Measurements from ENCODE around the gene GPC6. TPM values are rescaled to one million over a fixed set of nuclear protein-coding genes. Genes with fewer than 3 reads are reported as not detected.

The GPC6 gene
- total RNA-seq, 1 donor = 77.8 TPM

DNA sequence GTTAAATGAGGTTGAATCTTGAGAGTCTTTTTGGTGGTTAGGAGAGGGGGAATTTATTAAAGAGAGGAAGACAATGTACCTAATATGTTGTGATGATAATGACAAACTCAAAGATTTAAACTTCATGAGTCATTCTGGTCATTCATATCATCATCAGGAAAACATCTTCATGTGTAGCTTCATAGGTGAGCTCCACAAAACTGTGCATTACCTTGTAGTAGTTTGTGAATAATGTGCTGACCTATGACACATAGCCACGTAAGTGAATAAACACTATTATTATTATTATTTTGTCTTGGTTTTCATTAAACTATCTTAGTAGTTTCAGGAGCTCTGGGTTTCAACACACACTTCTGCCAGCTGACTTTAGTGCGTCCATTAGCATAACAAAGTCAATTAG lies 997 bp upstream of the GPC6 start:
- Histone ChIP-seq H3K27me3 (ENCODE audit: insufficient read depth, low read length) (no peaks in the 10 kb centered on the region), H3K79me2 (ENCODE audit: insufficient read depth, low read length) (peaks cover 21% of the 10 kb centered on the region), H3K36me3 (ENCODE audit: insufficient read depth, low read length) (no peaks in the 10 kb centered on the region), H3K27ac (ENCODE audit: low read depth, low read length) (peak overlapping the region; percentile 87), H4K20me1 (ENCODE audit: insufficient read depth, low read length) (no peaks in the 10 kb centered on the region), H2AFZ (ENCODE audit: low read length) (peak overlapping the region; percentile 71), H3K4me2 (ENCODE audit: insufficient read depth, low read length) (peak overlapping the region; percentile 84), H3K9me3 (ENCODE audit: low read depth, low read length) (no peaks in the 10 kb centered on the region), H3K4me1 (ENCODE audit: insufficient read depth, low read length) (peaks cover 30% of the 10 kb centered on the region), H3K4me3 (ENCODE audit: insufficient read depth, low read length) (no peak overlapping the region)
- DNase-seq (ENCODE audit: insufficient read length, low spot score, missing footprints) = peak; percentile 34
- TF ChIP-seq, protein P1, sequence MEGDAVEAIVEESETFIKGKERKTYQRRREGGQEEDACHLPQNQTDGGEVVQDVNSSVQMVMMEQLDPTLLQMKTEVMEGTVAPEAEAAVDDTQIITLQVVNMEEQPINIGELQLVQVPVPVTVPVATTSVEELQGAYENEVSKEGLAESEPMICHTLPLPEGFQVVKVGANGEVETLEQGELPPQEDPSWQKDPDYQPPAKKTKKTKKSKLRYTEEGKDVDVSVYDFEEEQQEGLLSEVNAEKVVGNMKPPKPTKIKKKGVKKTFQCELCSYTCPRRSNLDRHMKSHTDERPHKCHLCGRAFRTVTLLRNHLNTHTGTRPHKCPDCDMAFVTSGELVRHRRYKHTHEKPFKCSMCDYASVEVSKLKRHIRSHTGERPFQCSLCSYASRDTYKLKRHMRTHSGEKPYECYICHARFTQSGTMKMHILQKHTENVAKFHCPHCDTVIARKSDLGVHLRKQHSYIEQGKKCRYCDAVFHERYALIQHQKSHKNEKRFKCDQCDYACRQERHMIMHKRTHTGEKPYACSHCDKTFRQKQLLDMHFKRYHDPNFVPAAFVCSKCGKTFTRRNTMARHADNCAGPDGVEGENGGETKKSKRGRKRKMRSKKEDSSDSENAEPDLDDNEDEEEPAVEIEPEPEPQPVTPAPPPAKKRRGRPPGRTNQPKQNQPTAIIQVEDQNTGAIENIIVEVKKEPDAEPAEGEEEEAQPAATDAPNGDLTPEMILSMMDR (IDR thresholded peaks at IDR 0.05; ENCODE audit: extremely low read depth, low read depth, low read length) = no peak

DNA sequence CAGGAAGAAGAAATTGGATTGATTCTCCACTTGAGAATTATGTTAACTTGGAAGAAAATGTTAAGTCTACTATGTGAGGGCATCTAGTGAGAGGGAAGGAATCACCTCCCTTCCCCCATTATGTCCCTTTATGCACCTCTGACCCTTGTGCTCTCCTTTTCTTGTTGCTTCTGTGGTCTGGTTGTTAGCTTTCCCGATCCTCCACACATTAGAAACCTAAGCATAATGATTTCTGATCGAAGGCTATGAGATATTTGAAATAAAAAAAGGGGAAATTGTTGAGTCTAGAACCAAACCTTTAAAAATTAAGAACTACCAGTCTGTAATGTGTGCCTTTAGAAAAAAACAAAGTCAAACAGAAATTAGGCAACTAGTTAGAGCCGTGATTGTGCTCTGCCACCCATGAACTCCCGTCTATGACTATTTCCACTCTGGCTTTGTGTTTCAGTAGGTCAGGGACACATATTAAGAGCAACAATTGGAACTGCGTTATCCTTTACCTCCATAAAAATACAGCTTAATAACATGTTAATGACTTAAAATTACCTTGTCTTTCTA lies 463 bp upstream of the GPC6 start:
- no peaks in the 10 kb centered on the region for H3K27me3 ChIP-seq (ENCODE audit: insufficient read depth, low read length)
- peaks cover 25% of the 10 kb centered on the region for H3K79me2 ChIP-seq (ENCODE audit: insufficient read depth, low read length)
- H3K4me3 ChIP-seq (ENCODE audit: insufficient read depth, low read length) = peak overlapping the region; percentile 82
- TF ChIP-seq, protein P1 (IDR thresholded peaks at IDR 0.05; ENCODE audit: extremely low read depth, low read depth, low read length) = no peak
- peaks cover 35% of the 10 kb centered on the region for H3K4me1 ChIP-seq (ENCODE audit: insufficient read depth, low read length)
- H3K4me2 ChIP-seq (ENCODE audit: insufficient read depth, low read length) = peak overlapping the region; percentile 84
- H3K9me3 ChIP-seq (ENCODE audit: low read depth, low read length) = no peaks in the 10 kb centered on the region
- no peaks in the 10 kb centered on the region for H3K36me3 ChIP-seq (ENCODE audit: insufficient read depth, low read length)
- H2AFZ ChIP-seq (ENCODE audit: low read length) = peak overlapping the region; percentile 71
- DNase-seq (ENCODE audit: insufficient read length, low spot score, missing footprints) = peak; percentile 8
- H4K20me1 ChIP-seq (ENCODE audit: insufficient read depth, low read length) = no peaks in the 10 kb centered on the region
- H3K27ac ChIP-seq (ENCODE audit: low read depth, low read length) = peak overlapping the region; percentile 87

DNA sequence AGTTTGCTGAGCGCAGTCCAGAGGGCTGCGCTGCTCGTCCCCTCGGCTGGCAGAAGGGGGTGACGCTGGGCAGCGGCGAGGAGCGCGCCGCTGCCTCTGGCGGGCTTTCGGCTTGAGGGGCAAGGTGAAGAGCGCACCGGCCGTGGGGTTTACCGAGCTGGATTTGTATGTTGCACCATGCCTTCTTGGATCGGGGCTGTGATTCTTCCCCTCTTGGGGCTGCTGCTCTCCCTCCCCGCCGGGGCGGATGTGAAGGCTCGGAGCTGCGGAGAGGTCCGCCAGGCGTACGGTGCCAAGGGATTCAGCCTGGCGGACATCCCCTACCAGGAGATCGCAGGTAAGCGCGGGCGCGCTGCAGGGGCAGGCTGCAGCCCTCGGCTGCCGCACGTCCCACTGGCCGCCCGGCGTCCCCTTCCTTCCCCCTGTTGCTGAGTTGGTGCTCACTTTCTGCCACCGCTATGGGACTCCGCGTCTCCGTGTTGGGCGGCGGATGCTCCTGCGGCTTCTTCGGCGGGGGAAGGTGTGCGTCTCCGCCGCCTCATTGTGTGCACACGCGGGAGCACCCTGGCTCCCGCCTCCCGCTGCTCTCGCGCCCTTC lies 772 bp downstream of the GPC6 start:
- DNase-seq (ENCODE audit: insufficient read length, low spot score, missing footprints) = peak; percentile 81
- no peaks in the 10 kb centered on the region for H3K27me3 ChIP-seq (ENCODE audit: insufficient read depth, low read length)

More for the DNA sequence above, 772 bp downstream of the GPC6 start:
- TF ChIP-seq, protein P1 (IDR thresholded peaks at IDR 0.05; ENCODE audit: extremely low read depth, low read depth, low read length) = no peak
- Histone ChIP-seq H4K20me1 (ENCODE audit: insufficient read depth, low read length) (no peaks in the 10 kb centered on the region), H3K4me3 (ENCODE audit: insufficient read depth, low read length) (peak overlapping the region; percentile 82), H3K36me3 (ENCODE audit: insufficient read depth, low read length) (no peaks in the 10 kb centered on the region), H3K9me3 (ENCODE audit: low read depth, low read length) (no peaks in the 10 kb centered on the region), H3K4me2 (ENCODE audit: insufficient read depth, low read length) (peak overlapping the region; percentile 84), H2AFZ (ENCODE audit: low read length) (peak overlapping the region; percentile 75), H3K27ac (ENCODE audit: low read depth, low read length) (peak overlapping the region; percentile 87), H3K4me1 (ENCODE audit: insufficient read depth, low read length) (peaks cover 35% of the 10 kb centered on the region), H3K79me2 (ENCODE audit: insufficient read depth, low read length) (peaks cover 34% of the 10 kb centered on the region)

Data from osteoblast (primary cell).